Neural crest cell (in vitro differentiated cells): ENCODE data around the gene RGMA. TPM values are rescaled to one million over a fixed set of nuclear protein-coding genes. Genes with fewer than 3 reads are reported as not detected.

Experiments used
- DNase-seq: peaks from one replicate; pipeline ENCODE4 v3.0.0; 2021; ENCODE audit warnings: low read depth, mixed read lengths, low spot score
- H3K27ac Mint-ChIP-seq: one replicate; pipeline ENCODE4 v1.8.0; 2021; ENCODE audit warnings: mild to moderate bottlenecking, mixed read lengths; ENCODE audit not compliant: unreplicated experiment
- H3K27me3 Mint-ChIP-seq: 2 replicates; pipeline ENCODE4 v1.8.0; 2021; ENCODE audit warnings: low read depth, mild to moderate bottlenecking, mixed read lengths
- H3K36me3 Mint-ChIP-seq: 2 replicates; pipeline ENCODE4 v1.8.0; 2021; ENCODE audit warnings: low read depth, mild to moderate bottlenecking, mixed read lengths
- H3K4me1 Mint-ChIP-seq: 2 replicates; pipeline ENCODE4 v1.8.0; 2021; ENCODE audit warnings: mixed read lengths
- H3K4me3 Mint-ChIP-seq: one replicate; pipeline ENCODE4 v1.8.0; 2021; ENCODE audit warnings: mild to moderate bottlenecking, mixed read lengths
- H3K9me3 Mint-ChIP-seq: 2 replicates; pipeline ENCODE4 v1.8.0; 2021; ENCODE audit warnings: mixed read lengths
- CTCF ChIP-seq: fragments of 200-600 bp; sonication (generic); conservative IDR thresholded peaks from 2 replicates; pipeline ENCODE4 v1.5.0; 2021; ENCODE audit warnings: antibody characterized with exemption, mild to moderate bottlenecking
- total RNA-seq: library from RNA; stranded (reverse); gene quantifications from 2 replicates; pipeline ENCODE4 v1.2.1, GENCODE V29; 2021

Gene RGMA
- total RNA-seq, 1 donor from 2014 or later: 205 TPM

GRCh38 chr15:93048426-93048721, 40.6 kb downstream of the RGMA start:
- DNase-seq: no peak
- Mint-ChIP-seq H3K27ac (no peak overlapping the region), H3K4me3 (peak overlapping the region; percentile 75), H3K9me3 (no peaks in the 10 kb centered on the region), H3K36me3 (peaks cover 38% of the 10 kb centered on the region), H3K4me1 (peaks cover 34% of the 10 kb centered on the region), H3K27me3 (peaks cover 21% of the 10 kb centered on the region)
- TF ChIP-seq CTCF: no peak

GRCh38 chr15:93047621-93048425, 41.2 kb downstream of the RGMA start:
- Mint-ChIP-seq H3K9me3 (no peaks in the 10 kb centered on the region), H3K27ac (peak overlapping the region; percentile 73), H3K36me3 (peaks cover 40% of the 10 kb centered on the region), H3K4me1 (peaks cover 36% of the 10 kb centered on the region), H3K4me3 (peak overlapping the region; percentile 75), H3K27me3 (peaks cover 21% of the 10 kb centered on the region)
- no peak for DNase-seq
- TF ChIP-seq CTCF: no peak

GRCh38 chr15:93046721-93047120, 42.3 kb downstream of the RGMA start:
- TF ChIP-seq CTCF: no peak
- H3K4me1 Mint-ChIP-seq: peaks cover 34% of the 10 kb centered on the region
- peaks cover 23% of the 10 kb centered on the region for H3K27me3 Mint-ChIP-seq
- DNase-seq: no peak
- H3K27ac Mint-ChIP-seq: no peak overlapping the region
- peak overlapping the region; percentile 75 for H3K4me3 Mint-ChIP-seq
- no peaks in the 10 kb centered on the region for H3K9me3 Mint-ChIP-seq
- H3K36me3 Mint-ChIP-seq: peaks cover 44% of the 10 kb centered on the region

GRCh38 chr15:93046120-93046519, 42.9 kb downstream of the RGMA start:
- TF ChIP-seq CTCF: no peak
- peaks cover 36% of the 10 kb centered on the region for H3K4me1 Mint-ChIP-seq
- H3K4me3 Mint-ChIP-seq: peak overlapping the region; percentile 75
- DNase-seq: no peak
- H3K36me3 Mint-ChIP-seq: peaks cover 44% of the 10 kb centered on the region
- no peak overlapping the region for H3K27ac Mint-ChIP-seq
- no peaks in the 10 kb centered on the region for H3K9me3 Mint-ChIP-seq
- H3K27me3 Mint-ChIP-seq: peaks cover 24% of the 10 kb centered on the region

- peaks cover 43% of the 10 kb centered on the region for H3K4me1 Mint-ChIP-seq
- H3K36me3 Mint-ChIP-seq: peaks cover 49% of the 10 kb centered on the region
- H3K27me3 Mint-ChIP-seq: peaks cover 30% of the 10 kb centered on the region
- H3K9me3 Mint-ChIP-seq: no peaks in the 10 kb centered on the region
- H3K27ac Mint-ChIP-seq: no peak overlapping the region
- peak overlapping the region; percentile 75 for H3K4me3 Mint-ChIP-seq
- no peak for TF ChIP-seq CTCF
- no peak for DNase-seq
These were observed 43.7 kb downstream of the RGMA start for GRCh38 chr15:93045191-93045785.
